Limb (tissue), 2 donors: Measurements from ENCODE around the gene ST3GAL3.

ENCODE experiments used
- DNase-seq, 2 donors: peaks; one replicate each; pipeline ENCODE4 v3.0.0-alpha.2; 2016; ENCODE audit errors: extremely low spot score in 2 of 2

Gene ST3GAL3

GRCh38 chr1:43873851-43874250 lies 166.5 kb downstream of the ST3GAL3 start:
- DNase-seq = no peak

- no peak for DNase-seq
Measured at GRCh38 chr1:43874716-43875115, 167.4 kb downstream of the ST3GAL3 start.

DNA sequence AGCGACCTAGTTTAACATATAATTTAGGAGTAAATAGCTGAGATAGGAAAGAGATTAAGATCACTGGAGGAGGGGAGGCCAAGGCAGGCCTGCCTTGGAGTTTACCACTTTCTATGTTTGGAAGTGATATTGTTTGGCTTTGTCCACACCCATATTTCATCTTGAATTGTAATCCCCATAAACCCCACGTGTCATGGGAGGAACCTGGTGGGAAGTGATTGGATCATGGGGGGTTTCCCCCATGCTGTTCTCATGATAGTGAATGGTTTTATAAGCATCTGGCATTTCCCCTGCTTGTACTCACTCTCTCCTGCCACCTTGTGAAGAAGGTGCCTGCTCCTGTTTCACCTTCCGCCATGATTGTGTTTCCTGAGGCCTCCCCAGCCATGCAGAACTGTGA lies 168.0 kb downstream of the ST3GAL3 start:
- no peak for DNase-seq

GRCh38 chr1:43877101-43877500 lies 169.8 kb downstream of the ST3GAL3 start:
- DNase-seq = no peak

DNA sequence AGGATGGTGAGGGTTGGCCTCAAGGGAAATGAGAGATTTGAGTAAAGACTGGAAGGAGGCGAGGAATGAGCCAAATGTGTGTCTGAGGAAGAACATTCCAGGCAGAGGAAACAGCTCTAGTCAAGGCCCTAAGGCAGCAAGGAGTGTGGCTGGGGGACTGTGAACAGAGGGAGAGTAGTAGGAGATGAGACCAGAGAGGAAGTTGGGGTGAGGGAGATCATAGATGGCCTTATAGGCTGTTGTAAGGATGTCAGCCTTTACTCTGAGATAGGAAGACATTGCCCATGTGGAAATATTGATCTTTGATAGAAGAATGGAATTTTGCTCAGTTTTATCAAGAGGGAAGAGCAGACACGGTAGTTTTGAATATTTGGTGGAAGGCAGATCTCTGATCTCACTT lies 171.1 kb downstream of the ST3GAL3 start:
- DNase-seq = no peak

- DNase-seq = no peak
Measured at GRCh38 chr1:43878854-43879253, 171.5 kb downstream of the ST3GAL3 start.

DNA sequence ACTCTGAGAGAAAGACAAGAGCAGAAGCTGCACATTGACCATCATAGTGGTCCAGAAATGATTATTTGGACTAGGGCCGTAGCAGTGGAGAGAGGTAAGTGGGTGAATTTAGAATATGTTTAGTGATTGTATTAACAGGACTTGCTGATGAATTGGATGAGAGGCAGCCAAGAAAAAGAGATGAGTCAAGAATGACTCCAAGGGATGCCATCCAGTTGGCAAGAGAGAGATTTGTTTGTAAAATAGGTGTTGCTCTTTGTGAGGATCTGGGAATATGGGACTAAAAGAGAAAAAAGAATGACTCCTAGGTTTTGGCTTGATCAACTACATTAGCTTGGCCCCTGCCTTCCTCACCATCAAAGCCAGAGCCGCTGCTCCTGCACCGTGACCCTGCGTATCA lies 172.1 kb downstream of the ST3GAL3 start:
- DNase-seq = no peak

GRCh38 chr1:43879996-43880395 lies 172.7 kb downstream of the ST3GAL3 start:
- no peak for DNase-seq

GRCh38 chr1:43880604-43881003 lies 173.3 kb downstream of the ST3GAL3 start:
- no peak for DNase-seq

DNA sequence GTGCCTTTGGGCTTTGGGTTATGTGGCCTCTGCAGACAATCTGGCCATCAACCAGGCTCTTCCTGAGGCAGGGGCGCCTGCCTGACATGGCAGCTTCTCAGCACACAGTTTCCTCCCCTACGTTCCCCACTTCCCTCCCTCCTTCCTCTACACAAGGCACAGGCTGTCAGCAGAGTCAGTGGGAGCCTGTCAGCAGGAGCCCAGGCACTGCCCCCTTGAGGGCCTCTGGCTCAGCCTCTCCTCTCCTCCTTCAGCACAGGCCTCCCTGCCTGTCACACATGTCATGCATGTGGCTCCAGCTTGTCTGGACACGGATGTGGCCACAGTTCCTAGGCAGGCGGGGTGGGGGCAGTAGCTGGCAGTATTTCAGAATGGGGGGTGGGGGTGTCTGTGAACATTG lies 174.1 kb downstream of the ST3GAL3 start:
- DNase-seq = peak in 1 of 2 donors; percentile 53

GRCh38 chr1:43882763-43883162 lies 175.4 kb downstream of the ST3GAL3 start:
- no peak for DNase-seq

GRCh38 chr1:43883321-43883720 lies 176.0 kb downstream of the ST3GAL3 start:
- DNase-seq = no peak

- DNase-seq = peak in 1 of 2 donors; percentile 56
Measured at GRCh38 chr1:43885279-43885801, 178.0 kb downstream of the ST3GAL3 start.

DNA sequence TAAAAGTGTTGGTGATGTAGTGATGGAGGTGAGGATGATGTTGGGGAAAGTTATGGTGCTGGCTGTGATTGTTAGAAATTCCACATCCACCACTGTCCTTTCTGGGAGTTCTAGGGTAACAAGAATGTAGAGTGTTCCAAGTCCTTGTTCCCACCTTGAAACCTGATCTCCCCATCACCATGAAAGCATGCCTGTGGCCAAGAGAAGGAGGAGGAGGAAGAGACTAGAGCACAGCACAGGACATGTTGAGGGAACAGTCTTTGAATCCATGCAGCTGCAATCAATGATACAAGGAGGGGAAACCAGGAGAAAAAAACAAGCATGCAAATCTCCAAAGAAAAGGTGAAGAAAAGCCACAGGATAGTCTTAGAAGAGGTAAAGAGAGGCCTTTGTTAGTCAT lies 180.4 kb downstream of the ST3GAL3 start:
- DNase-seq = no peak

DNA sequence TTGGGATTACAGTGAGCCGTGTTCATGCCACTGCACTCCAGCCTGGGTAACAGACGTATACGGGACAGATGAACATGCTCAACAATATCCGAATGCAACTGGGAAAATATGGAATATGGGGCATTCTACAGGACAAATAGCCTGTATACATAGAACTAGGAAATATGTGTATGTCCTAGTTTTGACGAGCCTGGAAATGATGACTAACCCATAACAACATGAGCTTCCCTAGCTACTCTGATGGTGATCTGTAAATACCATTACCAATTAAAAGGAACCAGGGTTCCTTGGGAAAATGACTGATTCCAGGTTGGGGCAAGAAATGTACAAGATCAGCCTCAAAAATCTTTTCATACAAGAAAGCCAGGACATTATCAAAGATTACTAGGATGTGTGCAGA lies 183.5 kb downstream of the ST3GAL3 start:
- DNase-seq = no peak

GRCh38 chr1:43893006-43893405 lies 185.7 kb downstream of the ST3GAL3 start:
- no peak for DNase-seq

- DNase-seq = no peak
Measured at GRCh38 chr1:43898981-43899380, 191.6 kb downstream of the ST3GAL3 start.

- DNase-seq = no peak
Measured at GRCh38 chr1:43900386-43900785, 193.1 kb downstream of the ST3GAL3 start.

GRCh38 chr1:43901196-43901961 lies 194.0 kb downstream of the ST3GAL3 start:
- DNase-seq = no peak

DNA sequence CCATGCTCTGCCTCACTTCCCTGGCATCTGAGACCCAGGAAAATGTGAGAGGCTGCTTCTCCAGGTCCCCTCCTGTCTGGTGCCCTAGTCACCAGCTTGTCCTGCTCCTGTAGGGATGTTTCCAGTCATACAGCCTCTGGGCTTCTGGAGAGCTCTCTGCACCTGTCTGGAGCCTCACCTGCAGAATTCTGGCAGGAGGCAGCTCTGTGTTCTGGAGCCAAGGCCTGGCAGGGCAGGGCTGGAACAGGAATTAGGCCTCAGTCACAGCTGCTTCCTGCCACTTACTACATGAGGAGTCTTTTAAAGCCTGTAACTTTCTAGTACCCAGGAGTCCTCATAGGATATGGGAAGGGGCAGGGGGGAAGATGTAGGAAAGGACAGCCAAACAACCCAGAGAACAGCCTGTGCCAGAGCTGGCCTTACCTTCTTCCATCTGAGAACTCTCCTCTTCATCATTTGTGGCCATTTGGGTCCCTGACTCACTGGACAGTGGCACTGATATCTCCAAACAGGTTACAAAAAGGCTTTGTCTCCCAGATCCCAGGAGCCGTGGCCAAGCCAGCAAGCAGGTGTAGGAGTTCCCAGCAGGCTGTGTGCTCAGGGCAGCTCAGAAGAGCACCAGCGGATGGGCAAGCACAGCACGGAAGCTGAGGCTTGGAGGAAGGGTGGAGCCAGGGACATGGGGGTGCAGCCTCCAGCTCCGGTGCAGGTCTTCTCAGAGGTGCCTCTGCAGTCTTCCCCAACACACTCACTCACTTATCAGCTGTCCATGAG lies 194.9 kb downstream of the ST3GAL3 start:
- DNase-seq = no peak

DNA sequence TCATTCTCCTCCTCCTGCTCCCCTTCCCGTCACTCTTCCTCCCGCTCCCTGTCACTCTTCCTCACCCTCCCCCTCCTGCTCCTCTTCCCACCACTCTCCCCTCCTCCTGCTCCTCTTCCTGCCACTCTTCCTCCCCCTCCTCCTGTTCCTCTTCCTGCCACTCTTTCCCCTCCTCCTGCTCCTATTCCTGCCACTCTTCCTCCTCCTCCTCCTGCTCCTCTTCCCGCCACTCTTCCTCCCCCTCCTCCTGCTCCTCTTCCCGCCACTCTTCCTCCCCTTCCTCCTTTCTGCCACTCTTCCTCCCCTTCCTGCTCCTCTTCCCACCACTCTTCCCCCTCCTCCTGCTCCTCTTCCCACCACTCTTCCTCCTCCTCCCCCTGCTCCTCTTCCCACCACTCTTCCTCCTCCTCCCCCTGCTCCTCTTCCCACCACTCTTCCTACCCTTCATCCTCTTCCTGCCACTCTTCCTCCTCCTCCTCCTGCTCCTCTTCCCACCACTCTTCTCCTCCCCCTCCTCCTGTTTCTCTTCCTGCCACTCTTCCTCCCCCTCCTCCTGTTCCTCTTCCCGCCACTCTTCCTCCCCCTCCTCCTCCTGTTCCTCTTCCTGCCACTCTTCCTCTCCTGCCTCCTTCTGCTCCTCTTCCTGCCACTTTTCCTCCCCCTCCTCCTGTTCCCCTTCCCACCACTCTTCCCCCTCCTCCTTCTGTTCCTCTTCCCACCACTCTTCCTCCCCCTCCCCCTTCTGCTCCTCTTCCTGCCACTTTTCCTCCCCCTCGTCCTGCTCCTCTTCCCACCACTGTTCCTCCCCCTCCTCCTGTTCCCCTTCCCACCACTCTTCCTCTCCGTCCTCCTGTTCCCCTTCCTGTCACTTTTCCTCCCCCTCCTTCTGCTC lies 197.6 kb downstream of the ST3GAL3 start:
- DNase-seq = no peak

DNA sequence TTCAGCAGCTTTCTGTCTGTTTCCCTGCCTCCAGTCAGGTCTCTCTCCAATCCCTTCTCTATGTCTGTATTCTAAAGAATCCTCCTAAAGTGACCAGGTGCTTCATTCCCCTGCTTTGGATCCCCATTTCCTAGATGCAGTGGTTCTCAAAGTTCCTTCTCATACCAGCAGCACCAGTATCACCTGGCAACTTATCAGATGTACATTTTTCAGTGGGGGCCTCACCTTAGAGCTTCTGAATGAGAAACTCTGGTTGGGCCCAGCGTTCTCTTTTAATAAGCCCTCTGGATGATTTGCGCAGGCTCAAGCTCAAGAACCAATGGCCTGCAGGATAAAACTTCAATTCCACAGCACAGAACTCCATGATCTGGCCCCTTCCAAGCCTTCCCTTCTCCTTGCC lies 200.9 kb downstream of the ST3GAL3 start:
- DNase-seq = no peak
